NB4 (cell line): Measurements from ENCODE around the gene INHBB.
A peak's percentile ranks its signal among the peaks of the same experiment; 100 is the strongest.

Experiments
- DNase-seq: peaks from one replicate; pipeline ENCODE4 v3.0.0; 2010; ENCODE audit warnings: low read depth
- H3K4me3 ChIP-seq: one replicate; pipeline ENCODE4 v1.5.1; 2011; ENCODE audit warnings: mild to moderate bottlenecking, low read depth, low read length, moderate library complexity
- CTCF ChIP-seq: IDR thresholded peaks from one replicate; pipeline ENCODE4 v1.5.1; 2012; ENCODE audit warnings: low read depth, low read length
- MAX ChIP-seq: IDR thresholded peaks from 2 replicates; pipeline ENCODE4 v1.6.1; 2011; ENCODE audit warnings: low read depth, low read length
- MYC ChIP-seq: IDR thresholded peaks from 2 replicates; pipeline ENCODE4 v1.6.1; 2011; ENCODE audit warnings: low read depth, low read length
- POLR2A ChIP-seq: IDR thresholded peaks from 2 replicates; pipeline ENCODE4 v1.6.1; 2011; ENCODE audit warnings: mild to moderate bottlenecking; ENCODE audit not compliant: insufficient read length; ENCODE audit errors: extremely low read depth

The INHBB gene

GRCh38 chr2:120344214-120344975 is 1.5 kb upstream of the INHBB start:
- DNase-seq, result peak; percentile 61
- TF ChIP-seq POLR2A, result no peak
- TF ChIP-seq MAX, result no peak
- TF ChIP-seq CTCF, result no peak
- no peak for TF ChIP-seq MYC
- no peak overlapping the region for H3K4me3 ChIP-seq

- no peak for TF ChIP-seq MAX
- no peak for TF ChIP-seq POLR2A
- TF ChIP-seq MYC, result no peak
- no peak for TF ChIP-seq CTCF
- DNase-seq, result peak; percentile 72
- no peak overlapping the region for H3K4me3 ChIP-seq
Observed at GRCh38 chr2:120344976-120345581, 857 bp upstream of the INHBB start.

- peak; percentile 19 for DNase-seq
Observed at GRCh38 chr2:120345608-120346007, 328 bp upstream of the INHBB start.

GRCh38 chr2:120346667-120347358 is 877 bp downstream of the INHBB start:
- no peak overlapping the region for H3K4me3 ChIP-seq
- peak; percentile 46 for DNase-seq
- TF ChIP-seq CTCF, result no peak
- no peak for TF ChIP-seq POLR2A
- no peak for TF ChIP-seq MYC
- TF ChIP-seq MAX, result no peak

More at GRCh38 chr2:120345608-120346007, 328 bp upstream of the INHBB start:
- no peak overlapping the region for H3K4me3 ChIP-seq
- TF ChIP-seq MAX (no peak), POLR2A (no peak), MYC (no peak), CTCF (no peak)

DNA sequence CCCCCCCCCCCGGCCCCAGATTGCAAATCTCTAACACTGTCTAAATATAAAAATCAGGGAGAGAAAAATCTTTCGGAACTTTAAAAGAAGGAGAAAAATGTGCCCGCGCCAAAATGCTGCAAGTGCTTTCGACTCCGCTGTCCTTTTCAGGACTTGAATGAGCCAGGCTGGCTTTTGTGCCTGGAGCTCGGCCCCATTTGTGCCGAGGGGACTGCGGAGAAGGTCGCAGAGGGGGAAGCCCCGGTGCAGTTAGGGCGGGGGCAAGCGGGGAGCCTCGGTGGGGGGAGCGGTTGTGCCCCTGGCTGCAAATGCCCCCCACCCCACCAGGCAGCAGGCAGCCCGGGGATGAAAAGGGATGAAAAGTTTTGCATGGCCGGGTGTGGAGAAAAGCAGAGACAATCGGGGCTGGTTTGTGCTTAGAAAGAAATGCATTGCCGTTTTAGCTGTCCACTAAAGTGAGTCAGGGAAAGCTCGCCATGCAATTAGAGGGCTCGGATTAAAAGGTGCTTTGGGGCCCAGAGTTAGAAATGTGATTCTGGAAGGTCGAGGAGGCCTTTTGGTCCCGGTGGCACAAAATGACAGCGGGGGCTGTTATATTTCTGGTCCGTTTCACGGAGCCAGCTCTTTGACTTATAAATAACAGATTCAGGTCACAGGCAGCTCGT is 1.6 kb downstream of the INHBB start:
- no peak overlapping the region for H3K4me3 ChIP-seq
- no peak for TF ChIP-seq MAX
- TF ChIP-seq CTCF, result no peak
- no peak for TF ChIP-seq MYC
- no peak for TF ChIP-seq POLR2A
- no peak for DNase-seq
